Effector CD8-positive, alpha-beta T cell (primary cell): ENCODE data around the gene SERPINC1.
"Not testable (repeated sequence)": the region's sequence is repeated elsewhere in the genome, so short reads cannot be mapped to it uniquely, and the experiment has no call there.

ENCODE experiments used
- DNase-seq: peaks from one replicate; lab custom pipeline; 2025; lab: John Stamatoyannopoulos, UW

The SERPINC1 gene

GRCh38 chr1:173893611-173894010 is 23.5 kb downstream of the SERPINC1 start:
- no peak for DNase-seq

GRCh38 chr1:173889885-173890284 is 27.2 kb downstream of the SERPINC1 start:
- no peak for DNase-seq

GRCh38 chr1:173888749-173889148 is 28.4 kb downstream of the SERPINC1 start:
- DNase-seq = no peak

- no peak for DNase-seq
Measured at GRCh38 chr1:173887627-173888026, 29.5 kb downstream of the SERPINC1 start.

- DNase-seq = no peak
Measured at GRCh38 chr1:173886746-173887611, 30.1 kb downstream of the SERPINC1 start.

GRCh38 chr1:173884701-173885100 is 32.4 kb downstream of the SERPINC1 start:
- DNase-seq = no peak

- not testable (repeated sequence) for DNase-seq
Measured at GRCh38 chr1:173881117-173881516, 36.0 kb downstream of the SERPINC1 start.

- no peak for DNase-seq
Measured at GRCh38 chr1:173878251-173878650, 38.9 kb downstream of the SERPINC1 start.

GRCh38 chr1:173876732-173877131 is 40.4 kb downstream of the SERPINC1 start:
- no peak for DNase-seq

- no peak for DNase-seq
Measured at GRCh38 chr1:173871500-173871899, 45.6 kb downstream of the SERPINC1 start.

GRCh38 chr1:173871091-173871490 is 46.0 kb downstream of the SERPINC1 start:
- DNase-seq = no peak

- no peak for DNase-seq
Measured at GRCh38 chr1:173870252-173871075, 46.7 kb downstream of the SERPINC1 start.

GRCh38 chr1:173869021-173869359 is 48.1 kb downstream of the SERPINC1 start:
- DNase-seq = no peak

GRCh38 chr1:173868266-173869020 is 48.7 kb downstream of the SERPINC1 start, which contains the start of gene ZBTB37:
Gene ZBTB37 (plus strand): TSS chr1:173868380. CDS start chr1:173870226, 1,846 bp downstream.
- DNase-seq = peak; percentile 84

- peak; percentile 98 for DNase-seq
Measured at GRCh38 chr1:173867753-173868265, 49.3 kb downstream of the SERPINC1 start, which contains the start of gene GAS5. Gene GAS5 (minus strand): TSS chr1:173867989.

- no peak for DNase-seq
Measured at GRCh38 chr1:173867141-173867752, 49.9 kb downstream of the SERPINC1 start.

- DNase-seq = no peak
Measured at GRCh38 chr1:173866413-173867115, 50.6 kb downstream of the SERPINC1 start.

- no peak for DNase-seq
Measured at GRCh38 chr1:173865468-173866164, 51.5 kb downstream of the SERPINC1 start.

GRCh38 chr1:173864179-173864867 is 52.8 kb downstream of the SERPINC1 start:
- DNase-seq = no peak
